ENCODE results near the gene PNPLA1.

DNA sequence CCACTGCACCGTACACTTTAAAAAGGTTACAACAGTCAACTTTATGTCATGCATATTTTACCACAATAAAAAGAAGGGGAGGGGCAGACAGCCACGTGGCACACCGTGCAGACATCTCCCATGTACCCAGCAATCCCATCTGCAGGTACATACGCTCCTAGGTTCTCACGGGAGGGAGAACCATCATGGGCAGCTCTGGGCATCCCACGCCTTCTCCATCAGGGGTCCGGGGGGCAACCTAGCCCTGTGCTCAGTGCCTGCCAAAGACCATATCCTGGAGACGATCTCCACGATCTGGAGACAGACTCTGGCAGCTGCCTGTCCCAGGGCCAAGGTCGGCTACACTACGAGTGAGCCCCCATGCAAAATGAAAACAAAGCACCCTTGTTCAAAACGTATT, 69.3 kb downstream of the PNPLA1 start:
- TF ChIP-seq POLR2A (IDR thresholded peaks at IDR 0.05) (no peak), POLR2AphosphoS5 (IDR thresholded peaks at IDR 0.05) (no peak)
- TF ChIP-seq, protein P1, sequence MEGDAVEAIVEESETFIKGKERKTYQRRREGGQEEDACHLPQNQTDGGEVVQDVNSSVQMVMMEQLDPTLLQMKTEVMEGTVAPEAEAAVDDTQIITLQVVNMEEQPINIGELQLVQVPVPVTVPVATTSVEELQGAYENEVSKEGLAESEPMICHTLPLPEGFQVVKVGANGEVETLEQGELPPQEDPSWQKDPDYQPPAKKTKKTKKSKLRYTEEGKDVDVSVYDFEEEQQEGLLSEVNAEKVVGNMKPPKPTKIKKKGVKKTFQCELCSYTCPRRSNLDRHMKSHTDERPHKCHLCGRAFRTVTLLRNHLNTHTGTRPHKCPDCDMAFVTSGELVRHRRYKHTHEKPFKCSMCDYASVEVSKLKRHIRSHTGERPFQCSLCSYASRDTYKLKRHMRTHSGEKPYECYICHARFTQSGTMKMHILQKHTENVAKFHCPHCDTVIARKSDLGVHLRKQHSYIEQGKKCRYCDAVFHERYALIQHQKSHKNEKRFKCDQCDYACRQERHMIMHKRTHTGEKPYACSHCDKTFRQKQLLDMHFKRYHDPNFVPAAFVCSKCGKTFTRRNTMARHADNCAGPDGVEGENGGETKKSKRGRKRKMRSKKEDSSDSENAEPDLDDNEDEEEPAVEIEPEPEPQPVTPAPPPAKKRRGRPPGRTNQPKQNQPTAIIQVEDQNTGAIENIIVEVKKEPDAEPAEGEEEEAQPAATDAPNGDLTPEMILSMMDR (IDR thresholded peaks at IDR 0.05), result no peak
